GM12892 (cell line): ENCODE data around the gene STX18.
"Not testable (repeated sequence)": the region's sequence is repeated elsewhere in the genome, so short reads cannot be mapped to it uniquely, and the experiment has no call there.

Experiments used
- DNase-seq: peaks from one replicate; pipeline ENCODE4 v3.0.0; 2011; ENCODE audit not compliant: insufficient read length
- FAIRE-seq: peaks from 2 replicates; lab custom pipeline; 2011; peaks lifted over from hg19 to GRCh38; lab: Jason Lieb, UNC
- POLR2A ChIP-seq: IDR thresholded peaks from 2 replicates; pipeline ENCODE4 v1.6.1; 2011; ENCODE audit warnings: low read depth, low read length, control low read depth
- POLR2AphosphoS5 ChIP-seq: IDR thresholded peaks from 2 replicates; pipeline ENCODE4 v1.6.1; 2011; ENCODE audit warnings: low read depth, low read length, control low read depth
- TAF1 ChIP-seq: IDR thresholded peaks from 2 replicates; pipeline ENCODE4 v1.6.1; 2011; ENCODE audit warnings: low read depth, mild to moderate bottlenecking, control low read depth, low read length, borderline replicate concordance

STX18 gene

GRCh38 chr4:4521731-4522130 lies 20.1 kb downstream of the STX18 start:
- TF ChIP-seq POLR2AphosphoS5 (no peak), POLR2A (no peak), TAF1 (no peak)
- FAIRE-seq (no peak), DNase-seq (no peak)

GRCh38 chr4:4521136-4521535 lies 20.7 kb downstream of the STX18 start:
- TF ChIP-seq POLR2A, result no peak
- TF ChIP-seq POLR2AphosphoS5, result no peak
- TF ChIP-seq TAF1, result no peak
- FAIRE-seq (no peak), DNase-seq (no peak)

- FAIRE-seq (no peak), DNase-seq (no peak)
- no peak for TF ChIP-seq POLR2A
Observed at GRCh38 chr4:4519297-4519894, 22.5 kb downstream of the STX18 start.

DNA sequence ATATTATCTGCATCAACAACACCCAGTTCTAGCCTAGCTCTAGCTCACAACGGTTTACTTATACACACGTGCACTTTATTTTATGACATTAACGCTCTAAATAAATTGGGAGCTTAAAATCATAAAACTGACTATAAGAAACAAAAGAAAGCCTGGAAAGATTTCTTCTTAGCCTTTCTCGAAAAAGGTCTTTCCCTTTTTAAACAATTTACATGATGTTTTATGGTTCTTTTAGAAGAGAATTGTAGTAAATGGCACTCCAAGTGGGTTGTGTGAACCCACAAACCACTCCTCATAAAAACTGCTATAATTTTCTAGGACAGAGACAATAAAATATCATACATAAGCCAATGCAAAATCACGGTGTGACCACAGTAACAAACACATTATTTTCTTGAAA lies 23.1 kb downstream of the STX18 start:
- DNase-seq, result no peak
- TF ChIP-seq POLR2AphosphoS5, result no peak
- TF ChIP-seq POLR2A, result no peak
- no peak for TF ChIP-seq TAF1
- FAIRE-seq, result no peak

DNA sequence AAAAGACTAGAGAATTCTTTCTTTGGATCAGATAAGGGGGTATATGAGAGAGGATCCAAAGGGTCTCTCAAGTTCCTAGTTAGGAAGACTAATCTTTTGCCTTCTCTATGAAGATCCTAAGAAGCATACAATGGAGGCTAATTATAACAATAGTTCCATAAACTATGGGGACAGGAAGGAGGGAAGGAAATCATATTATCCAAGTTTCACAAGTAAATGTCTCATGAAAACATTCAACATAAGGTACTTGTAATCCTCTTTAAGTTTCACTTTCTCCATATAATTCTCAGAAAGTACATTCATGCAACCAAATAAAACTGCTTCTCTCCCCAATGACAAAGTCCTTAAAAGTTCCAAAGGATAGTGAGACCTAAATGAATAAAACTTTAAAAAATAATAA lies 27.1 kb downstream of the STX18 start:
- TF ChIP-seq POLR2A, result no peak
- no peak for TF ChIP-seq TAF1
- TF ChIP-seq POLR2AphosphoS5, result no peak
- FAIRE-seq (no peak), DNase-seq (no peak)

GRCh38 chr4:4512282-4512681 lies 29.6 kb downstream of the STX18 start:
- DNase-seq, result no peak
- TF ChIP-seq POLR2AphosphoS5, result no peak
- FAIRE-seq, result no peak

DNA sequence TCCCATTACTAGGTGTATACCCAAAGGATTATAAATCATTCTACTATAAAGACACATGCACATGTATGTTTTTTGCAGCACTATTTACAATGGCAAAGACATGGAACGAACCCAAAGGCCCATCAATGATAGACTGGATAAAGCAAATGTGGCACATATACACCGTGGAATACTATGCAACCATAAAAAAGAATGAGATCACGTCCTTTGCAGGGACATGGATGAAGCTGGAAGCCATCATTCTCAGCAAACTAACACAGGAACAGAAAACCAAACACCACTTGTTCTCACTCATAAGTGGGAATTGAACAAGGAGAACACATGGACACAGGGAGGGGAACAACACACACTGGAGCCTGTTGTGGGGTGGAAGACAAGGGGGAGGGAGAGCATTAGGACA lies 31.2 kb downstream of the STX18 start:
- not testable (repeated sequence) for FAIRE-seq, DNase-seq

GRCh38 chr4:4509521-4509920 lies 32.3 kb downstream of the STX18 start:
- DNase-seq (no peak), FAIRE-seq (no peak)
- TF ChIP-seq TAF1 (no peak), POLR2A (no peak), POLR2AphosphoS5 (no peak)

DNA sequence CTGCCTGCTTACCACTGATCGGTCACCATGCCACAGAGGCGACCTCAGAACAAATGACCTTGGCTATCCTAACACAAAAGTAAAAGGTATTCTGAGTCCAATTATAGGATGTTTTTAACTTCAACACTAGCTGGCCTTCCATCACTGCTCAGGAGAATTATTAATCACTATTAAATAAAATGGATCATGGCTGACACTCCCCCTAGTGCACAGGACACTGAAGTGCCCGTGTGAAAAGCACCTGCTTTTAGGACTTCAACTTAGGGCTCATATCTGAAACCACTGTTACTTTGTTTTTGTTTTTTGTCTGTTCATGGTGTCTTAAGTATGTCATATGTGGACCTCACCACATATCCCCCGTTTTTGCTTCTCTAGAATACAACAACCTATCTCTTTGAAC lies 33.9 kb downstream of the STX18 start:
- no peak for DNase-seq
- TF ChIP-seq POLR2AphosphoS5, result no peak
- no peak for TF ChIP-seq POLR2A
- no peak for TF ChIP-seq TAF1
- no peak for FAIRE-seq

GRCh38 chr4:4507403-4507802 lies 34.4 kb downstream of the STX18 start:
- DNase-seq (no peak), FAIRE-seq (no peak)
- no peak for TF ChIP-seq TAF1
- no peak for TF ChIP-seq POLR2A
- TF ChIP-seq POLR2AphosphoS5, result no peak

DNA sequence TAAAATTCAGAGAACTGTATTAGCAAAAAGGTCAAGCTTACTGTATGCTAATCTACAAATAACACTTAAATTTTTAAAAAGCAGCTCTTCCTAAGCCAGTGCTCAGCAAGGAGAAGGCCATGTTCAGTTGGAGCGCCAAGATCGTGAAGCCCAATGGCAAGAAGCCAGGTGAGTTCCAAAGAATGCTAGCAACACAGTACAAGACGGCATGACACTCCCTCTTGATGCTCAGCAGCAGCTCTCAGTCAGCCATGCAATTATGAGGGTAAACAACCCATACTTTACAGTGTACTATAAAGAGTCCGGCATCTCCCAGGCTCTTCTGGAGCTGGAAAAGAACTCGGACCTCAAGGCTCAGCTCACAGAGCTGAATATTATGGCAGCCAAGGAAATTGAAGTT lies 34.9 kb downstream of the STX18 start:
- no peak for DNase-seq
- TF ChIP-seq POLR2A (no peak), TAF1 (no peak), POLR2AphosphoS5 (no peak)
- FAIRE-seq, result peak; percentile 30

DNA sequence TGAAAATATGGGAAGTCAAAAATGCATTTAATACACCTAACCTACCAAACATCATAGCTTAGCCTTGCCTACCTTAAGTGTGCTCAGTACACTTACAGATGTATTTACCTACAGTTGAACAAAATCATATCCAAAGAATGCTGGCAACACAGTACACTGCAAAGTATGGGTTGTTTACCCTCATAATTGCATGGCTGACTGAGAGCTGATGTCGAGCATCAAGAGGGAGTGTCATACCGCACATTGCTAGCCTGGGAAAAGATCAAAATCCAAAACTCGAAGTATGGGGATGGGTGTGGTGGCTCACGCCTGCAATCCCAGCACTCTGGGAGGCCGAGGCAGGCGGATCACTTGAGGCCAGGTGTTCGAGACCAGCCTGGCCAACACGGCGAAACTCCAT lies 36.6 kb downstream of the STX18 start:
- DNase-seq, result not testable (repeated sequence)
- FAIRE-seq, result peak; percentile 17

GRCh38 chr4:4504783-4505182 lies 37.1 kb downstream of the STX18 start:
- FAIRE-seq (no peak), DNase-seq (no peak)
- TF ChIP-seq POLR2AphosphoS5 (no peak), POLR2A (no peak), TAF1 (no peak)
